Spleen (tissue), 11 donors: ENCODE results near the gene SSBP3. TPM values are rescaled to one million over a fixed set of nuclear protein-coding genes. Genes with fewer than 3 reads are reported as not detected.

ENCODE experiments used
- DNase-seq: peaks from one replicate; pipeline ENCODE4 v3.0.0-alpha.2; 2020
- H3K27ac ChIP-seq, 8 donors: fragments of 200-600 bp; sonication (generic) in 7 of 8; 1 replicate in 4 of 8; 2 replicates in 4 of 8; pipeline versions ENCODE4 v1.5.0 to v1.8.0; 2016 to 2021; ENCODE audit warnings: inconsistent platforms in 4 of 8, mild to moderate bottlenecking in 4 of 8, moderate library complexity in 1 of 8
- H3K27me3 ChIP-seq, 7 donors: fragments of 200-600 bp; sonication (generic) in 6 of 7; replicated peaks in 1 of 7; 1 replicate in 4 of 7; 2 replicates in 3 of 7; pipeline versions ENCODE4 v1.5.0 to v1.8.0; 2016 to 2021; ENCODE audit warnings: inconsistent platforms in 3 of 7, mild to moderate bottlenecking in 1 of 7
- H3K36me3 ChIP-seq, 6 donors: fragments of 200-600 bp; sonication (generic) in 5 of 6; 1 replicate in 4 of 6; 2 replicates in 2 of 6; pipeline versions ENCODE4 v1.5.0 to v1.8.0; 2016 to 2021; ENCODE audit warnings: inconsistent platforms in 2 of 6
- H3K4me1 ChIP-seq, 6 donors: fragments of 200-600 bp; sonication (generic) in 5 of 6; 1 replicate in 3 of 6; 2 replicates in 3 of 6; pipeline versions ENCODE4 v1.5.0 to v1.8.0; 2016 to 2021; ENCODE audit warnings: inconsistent platforms in 3 of 6
- H3K4me3 ChIP-seq, 8 donors: fragments of 200-600 bp; sonication (generic) in 7 of 8; 1 replicate in 4 of 8; 2 replicates in 4 of 8; pipeline versions ENCODE4 v1.5.0 to v1.8.0; 2016 to 2021; ENCODE audit warnings: inconsistent platforms in 4 of 8, mild to moderate bottlenecking in 4 of 8, moderate library complexity in 2 of 8
- H3K9me3 ChIP-seq, 8 donors: fragments of 200-600 bp; sonication (generic) in 7 of 8; 1 replicate in 4 of 8; 2 replicates in 4 of 8; pipeline versions ENCODE4 v1.5.0 to v1.8.0; 2016 to 2021; ENCODE audit warnings: inconsistent platforms in 4 of 8
- POLR2A ChIP-seq, 3 donors: fragments of 450-650 bp; IDR thresholded peaks; one replicate each; pipeline ENCODE4 v1.5.1; 2017; ENCODE audit warnings: antibody characterized with exemption in 3 of 3, mild to moderate bottlenecking in 1 of 3
- POLR2AphosphoS5 ChIP-seq, 3 donors: sonication (generic); formaldehyde crosslinking; IDR thresholded peaks; one replicate each; pipeline ENCODE4 v1.5.1; 2017; ENCODE audit warnings: antibody characterized with exemption in 3 of 3
- WGBS, 5 donors: extraction: QIAGEN DNeasy Blood & Tissue Kit in 3 of 5; methylation state at CpG; one replicate each; pipeline versions ENCODE4 v1.1.5 to v1.1.7; 2013 to 2018; 5-methylcytosine and 5-hydroxymethylcytosine counted together
- intact Hi-C: fragments of 100-400 bp; cut with DNase I; formaldehyde crosslinking; loops from one replicate; pipeline ENCODE4 v1.15.0; 2023; ENCODE audit warnings: low total_unique reads
- polyA plus RNA-seq, 3 donors: library from polyadenylated mRNA; stranded (reverse); fragments of 200-250 nt; gene quantifications; one replicate each; pipeline ENCODE4 v1.2.1, GENCODE V29; 2013
- total RNA-seq, 7 donors: library from RNA; depleted of rRNA in 3 of 7; stranded (reverse); fragments of >200 nt in 3 of 7; fragmentation: NEBNext Ultra II Directional in 4 of 7; extraction: Animal tissue kit (Norgen Biotek cat#: 25700) in 4 of 7; gene quantifications; one replicate each; pipeline versions ENCODE4 v1.1.0 to v1.2.1, GENCODE V29; 2016 to 2021
- TF ChIP-seq, protein P1 (sequence below), 11 experiments: fragments of 200-600 bp in 7 of 11; fragments of 450-650 bp in 4 of 11; sonication (generic) in 4 of 11; IDR thresholded peaks in 8 of 11; conservative IDR thresholded peaks in 3 of 11; 1 replicate in 7 of 11; 2 replicates in 4 of 11; pipeline versions ENCODE4 v1.4.0 to v1.8.0; 2016 to 2021; ENCODE audit warnings: antibody characterized with exemption in 11 of 11, inconsistent platforms in 4 of 11, mild to moderate bottlenecking in 1 of 11
- donor health status: healthy with polysubstance abuse.
- donor health status: DM: no; HTN: no; CAD: no; lungs with moderate emphysema.
- donor health status: DM: no; HTN: no; CAD: no.
- donor health status: Bipolar disorder and iron deficiency.
- donor health status: healthy.
- donor health status: DM: no; HTN: no; CAD: no.
- donor health status: DM: yes; HTN: yes; CAD: no.

SSBP3 gene
- total and polyA plus RNA-seq, 10 donors = 14.4 to 73.5 (median 26.3) TPM

DNA sequence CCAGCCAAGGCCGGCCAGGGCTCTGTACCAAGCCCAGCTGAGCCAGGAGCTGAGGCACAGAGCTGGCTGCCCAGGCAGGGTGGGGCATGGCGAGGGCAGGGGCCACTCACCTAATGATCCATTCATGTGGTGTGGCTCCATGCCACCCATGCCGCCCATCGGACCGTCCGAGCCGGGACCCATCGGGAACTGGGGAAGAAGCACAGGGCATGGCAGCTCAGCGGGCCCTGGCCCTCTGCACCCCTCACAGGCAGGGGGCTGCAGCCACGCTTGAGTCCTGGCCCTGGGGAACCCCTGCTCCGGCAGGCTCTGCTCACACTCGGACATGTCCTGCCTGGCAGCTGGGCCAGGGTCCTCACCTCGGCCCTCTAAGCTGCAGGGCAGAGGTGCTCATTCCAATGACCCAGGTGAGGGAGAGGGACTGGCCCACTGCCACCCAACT lies 177.5 kb downstream of the SSBP3 start:
- Histone ChIP-seq H3K9me3 (no peaks in the 10 kb centered on the region), H3K4me3 (no peak overlapping the region), H3K4me1 (peaks cover 0 to 19% (median 7%) of the 10 kb centered on the region in 6 donors), H3K36me3 (peaks cover 0 to 61% (median 7%) of the 10 kb centered on the region in 6 donors), H3K27ac (no peak overlapping the region), H3K27me3 (no peaks in the 10 kb centered on the region)
- 90 to 97% (median 95%) methylated on average over 10 to 13 of the region's 13 CpGs for WGBS, 5 donors
- intact Hi-C loops = no loop called here
- TF ChIP-seq, protein P1, sequence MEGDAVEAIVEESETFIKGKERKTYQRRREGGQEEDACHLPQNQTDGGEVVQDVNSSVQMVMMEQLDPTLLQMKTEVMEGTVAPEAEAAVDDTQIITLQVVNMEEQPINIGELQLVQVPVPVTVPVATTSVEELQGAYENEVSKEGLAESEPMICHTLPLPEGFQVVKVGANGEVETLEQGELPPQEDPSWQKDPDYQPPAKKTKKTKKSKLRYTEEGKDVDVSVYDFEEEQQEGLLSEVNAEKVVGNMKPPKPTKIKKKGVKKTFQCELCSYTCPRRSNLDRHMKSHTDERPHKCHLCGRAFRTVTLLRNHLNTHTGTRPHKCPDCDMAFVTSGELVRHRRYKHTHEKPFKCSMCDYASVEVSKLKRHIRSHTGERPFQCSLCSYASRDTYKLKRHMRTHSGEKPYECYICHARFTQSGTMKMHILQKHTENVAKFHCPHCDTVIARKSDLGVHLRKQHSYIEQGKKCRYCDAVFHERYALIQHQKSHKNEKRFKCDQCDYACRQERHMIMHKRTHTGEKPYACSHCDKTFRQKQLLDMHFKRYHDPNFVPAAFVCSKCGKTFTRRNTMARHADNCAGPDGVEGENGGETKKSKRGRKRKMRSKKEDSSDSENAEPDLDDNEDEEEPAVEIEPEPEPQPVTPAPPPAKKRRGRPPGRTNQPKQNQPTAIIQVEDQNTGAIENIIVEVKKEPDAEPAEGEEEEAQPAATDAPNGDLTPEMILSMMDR (IDR thresholded peaks at IDR 0.05 in 8 of 11, conservative IDR thresholded peaks at IDR 0.05 in 3 of 11) = no peak
- peak in 1 of 3 donors; percentile 25 for TF ChIP-seq POLR2AphosphoS5 (IDR thresholded peaks at IDR 0.05)
- no peak for TF ChIP-seq POLR2A (IDR thresholded peaks at IDR 0.05)
- peak; percentile 64 for DNase-seq

DNA sequence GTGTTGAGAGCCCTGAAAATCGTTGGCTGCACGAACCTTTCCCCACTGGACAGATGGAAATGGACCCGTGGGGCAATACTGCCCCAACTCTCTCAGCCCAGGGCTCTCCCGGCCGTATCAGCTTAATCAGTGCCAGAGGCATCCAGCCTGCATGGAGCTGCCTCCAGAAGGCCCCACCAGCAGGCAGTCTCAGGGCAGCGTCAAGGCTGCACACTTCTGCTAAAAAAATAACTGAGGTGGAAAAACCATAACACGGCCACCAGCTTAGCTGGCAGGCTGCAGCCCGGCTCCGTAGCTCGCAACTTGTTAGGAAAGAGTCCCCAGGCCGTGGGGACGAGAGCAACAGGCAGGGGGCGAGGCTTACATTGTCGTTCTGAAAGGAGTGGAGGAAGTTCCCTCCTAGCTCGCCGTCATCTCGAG lies 178.3 kb downstream of the SSBP3 start:
- WGBS, 5 donors = 61 to 81% (median 66%) methylated on average over 16 to 17 of the region's 17 CpGs
- DNase-seq = peak; percentile 59
- Histone ChIP-seq H3K9me3 (no peaks in the 10 kb centered on the region), H3K4me3 (no peak overlapping the region), H3K4me1 (peaks cover 0 to 19% (median 7%) of the 10 kb centered on the region in 6 donors), H3K36me3 (peaks cover 0 to 64% (median 7%) of the 10 kb centered on the region in 6 donors), H3K27me3 (no peaks in the 10 kb centered on the region), H3K27ac (no peak overlapping the region)
- no peak for TF ChIP-seq POLR2A (IDR thresholded peaks at IDR 0.05)
- no peak for TF ChIP-seq POLR2AphosphoS5 (IDR thresholded peaks at IDR 0.05)
- TF ChIP-seq, protein P1 (IDR thresholded peaks at IDR 0.05 in 8 of 11, conservative IDR thresholded peaks at IDR 0.05 in 3 of 11) = no peak
- intact Hi-C loops = no loop called here

DNA sequence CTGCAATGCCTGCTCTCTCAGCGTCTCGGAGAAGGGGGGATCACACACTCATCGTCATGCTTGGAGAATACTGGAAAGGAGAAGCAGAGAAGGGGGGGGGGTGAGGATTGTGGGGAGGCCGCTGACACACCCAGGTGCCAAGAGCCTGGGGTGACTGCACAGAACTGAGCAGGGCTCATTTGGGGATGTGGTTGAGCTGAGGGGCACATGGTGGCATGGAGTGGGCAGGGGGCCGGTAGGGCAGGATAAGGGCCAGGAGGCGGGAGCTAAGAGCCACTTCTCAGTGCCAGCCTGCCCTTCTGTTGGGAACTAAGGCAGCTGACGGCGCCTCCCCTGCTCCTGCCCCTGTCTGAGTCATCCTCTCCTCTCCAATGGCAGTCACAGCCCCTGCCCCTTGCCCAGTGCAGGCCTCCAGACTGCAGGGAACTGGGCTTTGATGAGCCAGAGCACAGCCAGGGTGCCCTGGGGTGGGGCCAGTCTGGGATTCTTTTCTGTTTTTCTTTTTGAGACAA lies 179.0 kb downstream of the SSBP3 start:
- TF ChIP-seq, protein P1 (IDR thresholded peaks at IDR 0.05 in 8 of 11, conservative IDR thresholded peaks at IDR 0.05 in 3 of 11) = no peak
- TF ChIP-seq POLR2AphosphoS5 (IDR thresholded peaks at IDR 0.05) (peak in 2 of 3 donors; percentile 17 to 20), POLR2A (IDR thresholded peaks at IDR 0.05) (no peak)
- intact Hi-C loops = no loop called here
- no peak overlapping the region for H3K27ac ChIP-seq
- peaks cover 0 to 20% (median 7%) of the 10 kb centered on the region in 6 donors for H3K4me1 ChIP-seq
- no peaks in the 10 kb centered on the region for H3K9me3 ChIP-seq
- WGBS, 5 donors = 54 to 81% (median 64%) methylated on average over 8 of the region's 8 CpGs
- H3K27me3 ChIP-seq = no peaks in the 10 kb centered on the region
- peaks cover 0 to 65% (median 7%) of the 10 kb centered on the region in 6 donors for H3K36me3 ChIP-seq
- DNase-seq = peak; percentile 64
- no peak overlapping the region for H3K4me3 ChIP-seq

DNA sequence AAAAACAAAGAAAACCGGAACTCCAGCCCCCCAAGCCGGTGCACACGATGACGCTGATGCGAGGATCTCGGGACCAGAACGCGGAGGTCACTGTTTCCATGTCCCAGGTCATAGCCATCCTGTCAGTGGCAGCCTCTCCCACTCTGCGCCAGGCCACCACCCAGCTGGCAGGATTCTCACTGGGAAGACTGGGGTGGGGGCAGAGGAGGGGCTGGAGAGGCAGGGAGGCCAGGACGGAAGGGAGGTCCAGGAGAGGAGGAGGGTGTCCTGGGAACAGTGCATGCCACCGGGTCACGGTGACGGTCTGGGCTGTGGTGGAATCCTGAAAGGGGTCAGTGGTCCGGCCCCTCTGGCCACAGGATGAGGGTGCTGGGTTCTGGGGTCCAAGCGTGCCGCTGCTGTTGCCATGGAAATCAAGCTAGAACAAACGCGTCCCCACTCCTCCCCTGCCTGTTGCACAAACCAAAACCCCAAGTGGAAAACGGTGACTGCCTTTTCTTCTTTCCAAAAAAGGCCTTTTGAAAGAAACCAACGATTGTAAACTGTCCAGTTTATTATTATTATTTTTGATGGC lies 180.1 kb downstream of the SSBP3 start:
- Histone ChIP-seq H3K4me3 (no peak overlapping the region), H3K36me3 (peaks cover 0 to 72% (median 7%) of the 10 kb centered on the region in 6 donors), H3K4me1 (peaks cover 0 to 23% (median 10%) of the 10 kb centered on the region in 6 donors), H3K27me3 (no peaks in the 10 kb centered on the region), H3K9me3 (no peaks in the 10 kb centered on the region), H3K27ac (no peak overlapping the region)
- peak; percentile 58 for DNase-seq
- WGBS, 5 donors = 87 to 95% (median 90%) methylated on average over 20 of the region's 20 CpGs
- intact Hi-C loops = no loop called here
- TF ChIP-seq POLR2A (IDR thresholded peaks at IDR 0.05) (no peak), POLR2AphosphoS5 (IDR thresholded peaks at IDR 0.05) (peak; percentile 9 to 60 (median 33))
